ENCODE data around the gene CSRNP2. TPM values are rescaled to one million over a fixed set of nuclear protein-coding genes. Genes with fewer than 3 reads are reported as not detected.

Gene CSRNP2
- total and polyA plus RNA-seq, 2 of the 8 experiments (the other 6 are each of a cell fraction or from before 2014, with no cell fraction given): 13.7 to 34.0 TPM

DNA sequence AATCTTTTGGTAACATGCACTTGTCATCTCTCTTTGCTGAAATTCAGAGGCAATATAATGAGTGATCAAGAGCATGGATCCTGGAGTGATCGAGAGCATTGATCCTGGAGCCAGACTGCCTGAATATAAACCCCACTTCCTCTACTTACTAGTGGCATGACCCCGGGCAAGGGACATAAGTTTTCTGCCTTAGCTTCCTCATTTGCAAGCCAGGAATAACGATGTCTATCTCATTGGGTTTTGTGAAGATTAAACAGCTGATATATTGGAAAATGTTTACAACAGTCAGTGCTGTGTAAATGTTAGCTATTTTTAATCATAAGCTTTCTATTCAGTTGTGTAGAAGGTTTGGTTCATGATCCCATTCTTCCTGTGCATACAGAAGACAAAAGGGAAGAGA, 2.4 kb upstream of the CSRNP2 start (continued):
- TF ChIP-seq, protein P1, sequence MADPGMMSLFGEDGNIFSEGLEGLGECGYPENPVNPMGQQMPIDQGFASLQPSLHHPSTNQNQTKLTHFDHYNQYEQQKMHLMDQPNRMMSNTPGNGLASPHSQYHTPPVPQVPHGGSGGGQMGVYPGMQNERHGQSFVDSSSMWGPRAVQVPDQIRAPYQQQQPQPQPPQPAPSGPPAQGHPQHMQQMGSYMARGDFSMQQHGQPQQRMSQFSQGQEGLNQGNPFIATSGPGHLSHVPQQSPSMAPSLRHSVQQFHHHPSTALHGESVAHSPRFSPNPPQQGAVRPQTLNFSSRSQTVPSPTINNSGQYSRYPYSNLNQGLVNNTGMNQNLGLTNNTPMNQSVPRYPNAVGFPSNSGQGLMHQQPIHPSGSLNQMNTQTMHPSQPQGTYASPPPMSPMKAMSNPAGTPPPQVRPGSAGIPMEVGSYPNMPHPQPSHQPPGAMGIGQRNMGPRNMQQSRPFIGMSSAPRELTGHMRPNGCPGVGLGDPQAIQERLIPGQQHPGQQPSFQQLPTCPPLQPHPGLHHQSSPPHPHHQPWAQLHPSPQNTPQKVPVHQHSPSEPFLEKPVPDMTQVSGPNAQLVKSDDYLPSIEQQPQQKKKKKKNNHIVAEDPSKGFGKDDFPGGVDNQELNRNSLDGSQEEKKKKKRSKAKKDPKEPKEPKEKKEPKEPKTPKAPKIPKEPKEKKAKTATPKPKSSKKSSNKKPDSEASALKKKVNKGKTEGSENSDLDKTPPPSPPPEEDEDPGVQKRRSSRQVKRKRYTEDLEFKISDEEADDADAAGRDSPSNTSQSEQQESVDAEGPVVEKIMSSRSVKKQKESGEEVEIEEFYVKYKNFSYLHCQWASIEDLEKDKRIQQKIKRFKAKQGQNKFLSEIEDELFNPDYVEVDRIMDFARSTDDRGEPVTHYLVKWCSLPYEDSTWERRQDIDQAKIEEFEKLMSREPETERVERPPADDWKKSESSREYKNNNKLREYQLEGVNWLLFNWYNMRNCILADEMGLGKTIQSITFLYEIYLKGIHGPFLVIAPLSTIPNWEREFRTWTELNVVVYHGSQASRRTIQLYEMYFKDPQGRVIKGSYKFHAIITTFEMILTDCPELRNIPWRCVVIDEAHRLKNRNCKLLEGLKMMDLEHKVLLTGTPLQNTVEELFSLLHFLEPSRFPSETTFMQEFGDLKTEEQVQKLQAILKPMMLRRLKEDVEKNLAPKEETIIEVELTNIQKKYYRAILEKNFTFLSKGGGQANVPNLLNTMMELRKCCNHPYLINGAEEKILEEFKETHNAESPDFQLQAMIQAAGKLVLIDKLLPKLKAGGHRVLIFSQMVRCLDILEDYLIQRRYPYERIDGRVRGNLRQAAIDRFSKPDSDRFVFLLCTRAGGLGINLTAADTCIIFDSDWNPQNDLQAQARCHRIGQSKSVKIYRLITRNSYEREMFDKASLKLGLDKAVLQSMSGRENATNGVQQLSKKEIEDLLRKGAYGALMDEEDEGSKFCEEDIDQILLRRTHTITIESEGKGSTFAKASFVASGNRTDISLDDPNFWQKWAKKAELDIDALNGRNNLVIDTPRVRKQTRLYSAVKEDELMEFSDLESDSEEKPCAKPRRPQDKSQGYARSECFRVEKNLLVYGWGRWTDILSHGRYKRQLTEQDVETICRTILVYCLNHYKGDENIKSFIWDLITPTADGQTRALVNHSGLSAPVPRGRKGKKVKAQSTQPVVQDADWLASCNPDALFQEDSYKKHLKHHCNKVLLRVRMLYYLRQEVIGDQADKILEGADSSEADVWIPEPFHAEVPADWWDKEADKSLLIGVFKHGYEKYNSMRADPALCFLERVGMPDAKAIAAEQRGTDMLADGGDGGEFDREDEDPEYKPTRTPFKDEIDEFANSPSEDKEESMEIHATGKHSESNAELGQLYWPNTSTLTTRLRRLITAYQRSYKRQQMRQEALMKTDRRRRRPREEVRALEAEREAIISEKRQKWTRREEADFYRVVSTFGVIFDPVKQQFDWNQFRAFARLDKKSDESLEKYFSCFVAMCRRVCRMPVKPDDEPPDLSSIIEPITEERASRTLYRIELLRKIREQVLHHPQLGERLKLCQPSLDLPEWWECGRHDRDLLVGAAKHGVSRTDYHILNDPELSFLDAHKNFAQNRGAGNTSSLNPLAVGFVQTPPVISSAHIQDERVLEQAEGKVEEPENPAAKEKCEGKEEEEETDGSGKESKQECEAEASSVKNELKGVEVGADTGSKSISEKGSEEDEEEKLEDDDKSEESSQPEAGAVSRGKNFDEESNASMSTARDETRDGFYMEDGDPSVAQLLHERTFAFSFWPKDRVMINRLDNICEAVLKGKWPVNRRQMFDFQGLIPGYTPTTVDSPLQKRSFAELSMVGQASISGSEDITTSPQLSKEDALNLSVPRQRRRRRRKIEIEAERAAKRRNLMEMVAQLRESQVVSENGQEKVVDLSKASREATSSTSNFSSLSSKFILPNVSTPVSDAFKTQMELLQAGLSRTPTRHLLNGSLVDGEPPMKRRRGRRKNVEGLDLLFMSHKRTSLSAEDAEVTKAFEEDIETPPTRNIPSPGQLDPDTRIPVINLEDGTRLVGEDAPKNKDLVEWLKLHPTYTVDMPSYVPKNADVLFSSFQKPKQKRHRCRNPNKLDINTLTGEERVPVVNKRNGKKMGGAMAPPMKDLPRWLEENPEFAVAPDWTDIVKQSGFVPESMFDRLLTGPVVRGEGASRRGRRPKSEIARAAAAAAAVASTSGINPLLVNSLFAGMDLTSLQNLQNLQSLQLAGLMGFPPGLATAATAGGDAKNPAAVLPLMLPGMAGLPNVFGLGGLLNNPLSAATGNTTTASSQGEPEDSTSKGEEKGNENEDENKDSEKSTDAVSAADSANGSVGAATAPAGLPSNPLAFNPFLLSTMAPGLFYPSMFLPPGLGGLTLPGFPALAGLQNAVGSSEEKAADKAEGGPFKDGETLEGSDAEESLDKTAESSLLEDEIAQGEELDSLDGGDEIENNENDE (IDR thresholded peaks at IDR 0.05; ENCODE audit: insufficient replicate concordance, low read length): no peak
- TF ChIP-seq, protein P2, sequence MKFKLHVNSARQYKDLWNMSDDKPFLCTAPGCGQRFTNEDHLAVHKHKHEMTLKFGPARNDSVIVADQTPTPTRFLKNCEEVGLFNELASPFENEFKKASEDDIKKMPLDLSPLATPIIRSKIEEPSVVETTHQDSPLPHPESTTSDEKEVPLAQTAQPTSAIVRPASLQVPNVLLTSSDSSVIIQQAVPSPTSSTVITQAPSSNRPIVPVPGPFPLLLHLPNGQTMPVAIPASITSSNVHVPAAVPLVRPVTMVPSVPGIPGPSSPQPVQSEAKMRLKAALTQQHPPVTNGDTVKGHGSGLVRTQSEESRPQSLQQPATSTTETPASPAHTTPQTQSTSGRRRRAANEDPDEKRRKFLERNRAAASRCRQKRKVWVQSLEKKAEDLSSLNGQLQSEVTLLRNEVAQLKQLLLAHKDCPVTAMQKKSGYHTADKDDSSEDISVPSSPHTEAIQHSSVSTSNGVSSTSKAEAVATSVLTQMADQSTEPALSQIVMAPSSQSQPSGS (IDR thresholded peaks at IDR 0.05; ENCODE audit: low read length): no peak
